Fibroblast of mammary gland (primary cell): ENCODE results near the gene POU6F2.

Experiments
- DNase-seq: peaks from one replicate; pipeline ENCODE4 v3.0.0-alpha.2; 2010; ENCODE audit warnings: low read depth
- H3K4me3 ChIP-seq: 2 replicates; pipeline ENCODE4 v1.5.1; 2011; ENCODE audit warnings: low read depth, mild to moderate bottlenecking, low read length, moderate library complexity; ENCODE audit not compliant: control insufficient read depth
- CTCF ChIP-seq: conservative IDR thresholded peaks from 2 replicates; pipeline ENCODE4 v1.5.1; 2011; ENCODE audit warnings: low read depth, low read length, inconsistent platforms; ENCODE audit not compliant: control insufficient read depth, insufficient read depth

The POU6F2 gene

GRCh38 chr7:39432807-39433416 lies 455.2 kb downstream of the POU6F2 start:
- DNase-seq, result no peak
- H3K4me3 ChIP-seq, result no peak overlapping the region
- TF ChIP-seq CTCF, result no peak

GRCh38 chr7:39433550-39433949 lies 455.8 kb downstream of the POU6F2 start:
- H3K4me3 ChIP-seq, result no peak overlapping the region
- TF ChIP-seq CTCF, result no peak
- no peak for DNase-seq

- TF ChIP-seq CTCF, result no peak
- DNase-seq, result no peak
- H3K4me3 ChIP-seq, result no peak overlapping the region
Measured at GRCh38 chr7:39434012-39434411, 456.3 kb downstream of the POU6F2 start.

GRCh38 chr7:39446546-39446945 lies 468.8 kb downstream of the POU6F2 start:
- TF ChIP-seq CTCF, result no peak
- DNase-seq, result no peak

GRCh38 chr7:39451901-39452300 lies 474.2 kb downstream of the POU6F2 start:
- no peak for TF ChIP-seq CTCF
- DNase-seq, result no peak

More at GRCh38 chr7:39446546-39446945, 468.8 kb downstream of the POU6F2 start:
- no peak overlapping the region for H3K4me3 ChIP-seq

GRCh38 chr7:39453743-39454355 lies 476.1 kb downstream of the POU6F2 start:
- peak; percentile 93 for TF ChIP-seq CTCF
- peak; percentile 76 for DNase-seq
- H3K4me3 ChIP-seq, result no peak overlapping the region

More at GRCh38 chr7:39451901-39452300, 474.2 kb downstream of the POU6F2 start:
- H3K4me3 ChIP-seq, result no peak overlapping the region
